Adrenal gland (tissue), 12 donors: ENCODE results near the gene NOC4L. TPM values are rescaled to one million over a fixed set of nuclear protein-coding genes. Genes with fewer than 3 reads are reported as not detected.

Source experiments
- DNase-seq, 7 donors: peaks; one replicate each; pipeline ENCODE4 v3.0.0-alpha.2; 2019 to 2020
- H3K27ac ChIP-seq, 5 donors: fragments of 200-600 bp; sonication (generic) in 4 of 5; 1 replicate in 3 of 5; 2 replicates in 2 of 5; pipeline versions ENCODE4 v1.5.1 to v1.8.0; 2016 to 2020; ENCODE audit warnings: mild to moderate bottlenecking in 1 of 5
- H3K27me3 ChIP-seq: fragments of 200-600 bp; 2 replicates; pipeline ENCODE4 v1.8.0; 2021
- H3K36me3 ChIP-seq, 2 donors: fragments of 200-600 bp; replicated peaks in 1 of 2; 1 replicate in 1 of 2; 2 replicates in 1 of 2; pipeline versions ENCODE4 v1.5.1 to v1.8.0; 2018 to 2022
- H3K4me1 ChIP-seq, 2 donors: fragments of 200-600 bp; replicated peaks in 1 of 2; 1 replicate in 1 of 2; 2 replicates in 1 of 2; pipeline versions ENCODE4 v1.5.1 to v1.8.0; 2018 to 2021
- H3K4me3 ChIP-seq, 4 donors: fragments of 200-600 bp; sonication (generic) in 3 of 4; one replicate each; pipeline ENCODE4 v1.5.1; 2016 to 2018
- H3K9me3 ChIP-seq, 3 donors: fragments of 200-600 bp; sonication (generic) in 1 of 3; replicated peaks in 1 of 3; 1 replicate in 2 of 3; 2 replicates in 1 of 3; pipeline versions ENCODE4 v1.5.1 to v1.8.0; 2016 to 2021
- POLR2A ChIP-seq, 2 donors: fragments of 450-650 bp; IDR thresholded peaks; one replicate each; pipeline ENCODE4 v1.6.1; 2017; ENCODE audit warnings: antibody characterized with exemption in 2 of 2, mild to moderate bottlenecking in 2 of 2, moderate library complexity in 1 of 2
- WGBS, 4 donors: extraction: QIAGEN DNeasy Blood & Tissue Kit in 2 of 4; methylation state at CpG; one replicate each; pipeline versions ENCODE4 v1.1.5 to v1.1.7; 2013 to 2017; 5-methylcytosine and 5-hydroxymethylcytosine counted together
- intact Hi-C, 2 donors: fragments of 100-400 bp; cut with DNase I; formaldehyde crosslinking; loops; one replicate each; pipeline versions ENCODE4 v1.14.1 to v1.15.0; 2022 to 2023
- polyA plus RNA-seq, 3 donors: library from polyadenylated mRNA; stranded (reverse); fragments of 200-250 nt in 2 of 3; fragments of 350-450 nt in 1 of 3; fragmentation: Illumina TruSeq in 1 of 3; extraction: RNeasy Lipid Tissue Mini Kit (QIAGEN cat#74804) in 1 of 3; gene quantifications; one replicate each; pipeline ENCODE4 v1.2.3, GENCODE V29; 2013 to 2014
- total RNA-seq, 9 donors: library from RNA; depleted of rRNA in 4 of 9; stranded (reverse); fragments of >200 nt in 4 of 9; fragments of 120-200 nt in 1 of 9; fragmentation: NEBNext Ultra II Directional in 1 of 9; extraction: Animal tissue kit (Norgen Biotek cat#: 25700) in 1 of 9; gene quantifications; one replicate each; pipeline versions ENCODE4 v1.1.0 to v1.2.4, GENCODE V29; 2013 to 2023
- TF ChIP-seq, protein P1 (sequence below), 6 experiments: fragments of 450-650 bp in 4 of 6; fragments of 200-600 bp in 2 of 6; sonication (generic) in 1 of 6; IDR thresholded peaks; 1 replicate in 5 of 6; 2 replicates in 1 of 6; pipeline versions ENCODE4 v1.5.1 to v1.8.0; 2016 to 2021; ENCODE audit warnings: antibody characterized with exemption in 6 of 6, mild to moderate bottlenecking in 2 of 6, moderate library complexity in 1 of 6
- donor health status: healthy with polysubstance abuse.
- donor health status: Bipolar disorder and iron deficiency.
- donor health status: DM: yes; HTN: yes; CAD: no.
- donor health status: DM: no; HTN: no; CAD: no.
- donor health status: DM: no; HTN: no; CAD: no.
- donor health status: DM: yes; HTN: yes; CAD: no.

NOC4L gene
- total and polyA plus RNA-seq, 12 donors = 4.7 to 51.5 (median 17.5) TPM

DNA sequence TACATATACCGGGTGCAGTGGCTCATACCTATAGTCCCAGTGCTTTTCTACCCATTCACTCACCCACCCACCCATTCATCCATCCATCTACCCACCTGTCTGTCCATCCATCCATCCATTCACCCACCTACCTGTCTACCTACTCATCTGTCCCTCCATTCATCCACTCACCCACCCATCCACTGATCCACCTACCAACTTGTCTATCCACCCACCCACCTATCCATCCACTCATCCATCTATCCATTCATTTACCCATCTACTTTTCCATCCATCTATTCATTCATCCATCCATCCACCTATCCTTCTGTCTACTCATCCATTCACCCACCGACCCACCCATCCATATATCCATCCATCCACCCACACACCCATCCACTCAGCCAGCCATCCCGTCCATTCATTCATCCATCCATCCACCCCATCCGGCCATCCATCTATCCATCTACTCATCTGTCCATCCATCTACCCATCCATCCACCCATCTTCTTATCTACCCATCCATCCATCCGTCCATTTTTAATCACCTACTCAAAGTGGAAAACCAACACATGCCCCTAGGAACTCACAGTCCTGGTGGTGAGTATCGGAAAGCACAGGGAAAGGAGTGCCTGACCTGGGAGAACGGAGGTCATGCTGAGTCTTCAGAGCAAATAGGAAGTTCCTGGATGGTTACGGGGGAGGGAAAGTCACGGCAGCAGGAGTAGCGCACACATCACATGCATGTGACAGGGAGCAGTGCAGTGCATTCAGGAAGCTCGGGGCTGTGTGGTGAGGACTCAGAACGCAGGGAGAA, 20.1 kb upstream of the NOC4L start:
- no peak for DNase-seq
- no peak for TF ChIP-seq POLR2A (IDR thresholded peaks at IDR 0.05)
- TF ChIP-seq, protein P1, sequence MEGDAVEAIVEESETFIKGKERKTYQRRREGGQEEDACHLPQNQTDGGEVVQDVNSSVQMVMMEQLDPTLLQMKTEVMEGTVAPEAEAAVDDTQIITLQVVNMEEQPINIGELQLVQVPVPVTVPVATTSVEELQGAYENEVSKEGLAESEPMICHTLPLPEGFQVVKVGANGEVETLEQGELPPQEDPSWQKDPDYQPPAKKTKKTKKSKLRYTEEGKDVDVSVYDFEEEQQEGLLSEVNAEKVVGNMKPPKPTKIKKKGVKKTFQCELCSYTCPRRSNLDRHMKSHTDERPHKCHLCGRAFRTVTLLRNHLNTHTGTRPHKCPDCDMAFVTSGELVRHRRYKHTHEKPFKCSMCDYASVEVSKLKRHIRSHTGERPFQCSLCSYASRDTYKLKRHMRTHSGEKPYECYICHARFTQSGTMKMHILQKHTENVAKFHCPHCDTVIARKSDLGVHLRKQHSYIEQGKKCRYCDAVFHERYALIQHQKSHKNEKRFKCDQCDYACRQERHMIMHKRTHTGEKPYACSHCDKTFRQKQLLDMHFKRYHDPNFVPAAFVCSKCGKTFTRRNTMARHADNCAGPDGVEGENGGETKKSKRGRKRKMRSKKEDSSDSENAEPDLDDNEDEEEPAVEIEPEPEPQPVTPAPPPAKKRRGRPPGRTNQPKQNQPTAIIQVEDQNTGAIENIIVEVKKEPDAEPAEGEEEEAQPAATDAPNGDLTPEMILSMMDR (IDR thresholded peaks at IDR 0.05) = no peak
- Histone ChIP-seq H3K27ac (no peak overlapping the region), H3K4me3 (no peak overlapping the region), H3K4me1 (no peaks in the 10 kb centered on the region), H3K9me3 (no peaks in the 10 kb centered on the region), H3K36me3 (peaks cover 0 to 60% of the 10 kb centered on the region in 2 donors), H3K27me3 (no peaks in the 10 kb centered on the region)
- 87 to 97% (median 92%) methylated on average over 12 of the region's 12 CpGs for WGBS, 4 donors
- intact Hi-C loops = no loop called here

DNA sequence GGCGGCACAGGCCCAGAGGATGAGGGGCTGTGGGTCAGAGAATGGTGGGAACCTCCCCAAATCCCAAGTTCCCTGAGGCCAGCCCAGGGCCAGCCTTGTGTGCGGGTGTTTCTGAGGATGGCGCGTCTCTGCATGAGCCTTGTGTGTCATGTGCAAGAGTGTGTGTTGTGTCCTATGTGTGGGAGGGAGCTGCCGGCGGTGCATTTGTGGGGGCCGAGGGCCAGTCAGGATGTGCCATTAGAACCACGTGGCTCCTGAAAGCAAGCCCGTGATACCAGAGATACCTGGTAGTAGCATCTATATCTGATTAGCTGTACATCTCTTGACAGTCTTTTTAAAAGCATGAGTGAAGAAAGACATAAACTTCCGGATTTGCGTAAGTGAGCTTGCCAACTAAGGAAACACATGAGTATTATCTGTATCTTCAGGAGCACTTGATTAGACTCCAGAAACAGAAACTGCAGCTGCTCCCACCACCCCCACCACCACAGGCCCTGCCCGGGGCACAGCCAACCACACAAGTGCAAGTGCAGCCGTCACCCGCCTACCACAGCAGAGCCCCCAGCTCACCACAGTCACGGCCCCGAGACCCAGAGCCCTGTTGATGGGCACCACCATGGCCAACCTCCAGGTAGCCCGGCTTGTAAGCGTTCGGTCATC, 19.4 kb upstream of the NOC4L start:
- no peak for DNase-seq
- TF ChIP-seq, protein P1 (IDR thresholded peaks at IDR 0.05) = no peak
- no peak for TF ChIP-seq POLR2A (IDR thresholded peaks at IDR 0.05)
- WGBS, 4 donors = 89 to 98% (median 92%) methylated on average over 19 of the region's 19 CpGs
- Histone ChIP-seq H3K27ac (no peak overlapping the region), H3K4me3 (no peak overlapping the region), H3K4me1 (no peaks in the 10 kb centered on the region), H3K9me3 (no peaks in the 10 kb centered on the region), H3K27me3 (no peaks in the 10 kb centered on the region), H3K36me3 (peaks cover 0 to 59% of the 10 kb centered on the region in 2 donors)
- intact Hi-C loops = no loop called here

DNA sequence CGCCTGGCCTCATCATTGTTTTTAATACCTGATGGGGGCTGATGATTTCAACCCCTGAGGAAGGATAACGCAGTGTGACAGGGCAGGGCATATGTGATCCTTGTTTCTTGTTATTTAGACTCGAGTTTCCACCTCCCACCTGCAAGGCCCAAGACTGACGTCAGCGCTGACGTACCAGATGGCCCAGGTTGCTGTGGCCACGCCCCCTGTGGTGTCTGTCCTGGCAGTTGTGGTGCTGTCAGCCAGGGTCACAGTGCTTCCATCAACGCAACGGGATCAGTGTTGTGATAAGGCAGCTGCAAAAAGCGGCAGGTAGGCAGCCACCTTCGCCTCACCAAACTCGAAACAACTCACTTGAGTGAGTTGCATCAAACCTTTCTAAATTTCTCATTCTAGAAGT, 18.5 kb upstream of the NOC4L start:
- Histone ChIP-seq H3K4me3 (no peak overlapping the region), H3K27ac (no peak overlapping the region), H3K27me3 (no peaks in the 10 kb centered on the region), H3K36me3 (peaks cover 0 to 51% of the 10 kb centered on the region in 2 donors), H3K4me1 (no peaks in the 10 kb centered on the region), H3K9me3 (no peaks in the 10 kb centered on the region)
- no peak for DNase-seq
- intact Hi-C loops = no loop called here
- TF ChIP-seq, protein P1 (IDR thresholded peaks at IDR 0.05) = no peak
- WGBS, 4 donors = 96 to 98% (median 98%) methylated on average over 10 to 12 of the region's 12 CpGs

DNA sequence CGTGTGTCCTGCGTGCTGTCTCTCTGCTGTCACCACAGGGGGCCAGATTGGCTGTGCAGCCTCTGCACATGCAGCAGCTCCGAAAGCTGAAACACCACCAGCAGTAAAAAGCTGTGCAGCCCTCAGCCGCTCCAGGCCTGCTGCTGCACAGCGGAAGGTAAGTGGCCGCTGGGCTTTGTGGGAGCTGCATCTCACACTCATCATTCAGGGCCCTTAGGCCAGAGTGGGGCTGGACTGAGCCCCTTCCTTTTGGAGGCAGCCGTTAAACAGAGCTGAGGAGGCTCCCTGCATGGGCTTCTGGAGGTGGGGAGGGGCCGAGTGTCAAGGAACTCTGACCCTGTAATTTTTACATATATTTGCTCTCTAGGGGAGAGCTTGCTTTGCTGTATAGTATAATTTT, 17.2 kb upstream of the NOC4L start:
- Histone ChIP-seq H3K27ac (no peak overlapping the region), H3K4me3 (no peak overlapping the region), H3K4me1 (no peaks in the 10 kb centered on the region), H3K27me3 (no peaks in the 10 kb centered on the region), H3K36me3 (peaks cover 0 to 38% of the 10 kb centered on the region in 2 donors), H3K9me3 (no peaks in the 10 kb centered on the region)
- intact Hi-C loops = no loop called here
- no peak for TF ChIP-seq POLR2A (IDR thresholded peaks at IDR 0.05)
- TF ChIP-seq, protein P1 (IDR thresholded peaks at IDR 0.05) = no peak
- 97 to 100% (median 98%) methylated on average over 6 to 8 of the region's 8 CpGs for WGBS, 4 donors
- DNase-seq = no peak
